ENCODE measurements around the gene MMD.

GRCh38 chr17:55414983-55415382, 6.7 kb downstream of the MMD start:
- TF ChIP-seq, protein P1, sequence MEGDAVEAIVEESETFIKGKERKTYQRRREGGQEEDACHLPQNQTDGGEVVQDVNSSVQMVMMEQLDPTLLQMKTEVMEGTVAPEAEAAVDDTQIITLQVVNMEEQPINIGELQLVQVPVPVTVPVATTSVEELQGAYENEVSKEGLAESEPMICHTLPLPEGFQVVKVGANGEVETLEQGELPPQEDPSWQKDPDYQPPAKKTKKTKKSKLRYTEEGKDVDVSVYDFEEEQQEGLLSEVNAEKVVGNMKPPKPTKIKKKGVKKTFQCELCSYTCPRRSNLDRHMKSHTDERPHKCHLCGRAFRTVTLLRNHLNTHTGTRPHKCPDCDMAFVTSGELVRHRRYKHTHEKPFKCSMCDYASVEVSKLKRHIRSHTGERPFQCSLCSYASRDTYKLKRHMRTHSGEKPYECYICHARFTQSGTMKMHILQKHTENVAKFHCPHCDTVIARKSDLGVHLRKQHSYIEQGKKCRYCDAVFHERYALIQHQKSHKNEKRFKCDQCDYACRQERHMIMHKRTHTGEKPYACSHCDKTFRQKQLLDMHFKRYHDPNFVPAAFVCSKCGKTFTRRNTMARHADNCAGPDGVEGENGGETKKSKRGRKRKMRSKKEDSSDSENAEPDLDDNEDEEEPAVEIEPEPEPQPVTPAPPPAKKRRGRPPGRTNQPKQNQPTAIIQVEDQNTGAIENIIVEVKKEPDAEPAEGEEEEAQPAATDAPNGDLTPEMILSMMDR (IDR thresholded peaks at IDR 0.05): no peak
- TF ChIP-seq POLR2AphosphoS5 (IDR thresholded peaks at IDR 0.05; ENCODE audit: insufficient read depth in 1 of 2, low read depth in 1 of 2) (no peak), POLR2A (IDR thresholded peaks at IDR 0.05) (no peak)

All from vagina (tissue), 2 donors.